ENCODE data around the gene DEAF1. TPM values are rescaled to one million over a fixed set of nuclear protein-coding genes. Genes with fewer than 3 reads are reported as not detected.
A peak's percentile ranks its signal among the peaks of the same experiment; 100 is the strongest.

Gene DEAF1
- total and polyA plus RNA-seq, 2 of the 13 experiments (the other 11 are each of a cell fraction or from before 2014, with no cell fraction given): 22.3 to 29.6 TPM

GRCh38 chr11:624705-625635, 70.1 kb downstream of the DEAF1 start, which contains the start of gene CDHR5 (continued):
- TF ChIP-seq POLR2G (IDR thresholded peaks at IDR 0.05; ENCODE audit: low read depth, low read length): peak; percentile 52
- TF ChIP-seq SRSF1 (optimal IDR thresholded peaks at IDR 0.05; ENCODE audit: low read depth, low read length): peak; percentile 27
- TF ChIP-seq DDIT3 (CRISPR knock-in tag; IDR thresholded peaks at IDR 0.05): no peak
- TF ChIP-seq AGO1 (IDR thresholded peaks at IDR 0.05; ENCODE audit: low read depth, low read length, poor library complexity, severe bottlenecking): peak; percentile 53
- 0 out of 2 replicates have a peak, but pooled peaks have one; percentile 43 for TF ChIP-seq ZNF547 (CRISPR knock-in tag; IDR thresholded peaks at IDR 0.05)
- 0 out of 2 replicates have a peak, but pooled peaks have one; percentile 36 for TF ChIP-seq RXRA (CRISPR knock-in tag; IDR thresholded peaks at IDR 0.05)
- peak; percentile 15; the same call in 1 of the 2 replicates for TF ChIP-seq ZFP91 (CRISPR knock-in tag; IDR thresholded peaks at IDR 0.05; ENCODE audit: borderline replicate concordance)
- TF ChIP-seq THAP11 (CRISPR knock-in tag; IDR thresholded peaks at IDR 0.05): no peak
- TF ChIP-seq POLR2A (IDR thresholded peaks at IDR 0.05; ENCODE audit: insufficient read depth in 1 of 2, low read depth in 2 of 2, low read length in 2 of 2): peak in 1 of 2 experiments; percentile 17; a peak in 1 of 4 replicates
- TF ChIP-seq PAXIP1 (CRISPR knock-in tag; conservative IDR thresholded peaks at IDR 0.05): peak; percentile 49; the same call in 1 of the 2 replicates
- peak; percentile 67 for TF ChIP-seq NR2C2 (CRISPR knock-in tag; IDR thresholded peaks at IDR 0.05; ENCODE audit: borderline replicate concordance)
- TF ChIP-seq HNF4A (CRISPR knock-in tag; IDR thresholded peaks at IDR 0.05): peak; percentile 65
- 0 out of 2 replicates have a peak, but pooled peaks have one; percentile 31 for TF ChIP-seq ZNF749 (CRISPR knock-in tag; IDR thresholded peaks at IDR 0.05; ENCODE audit: borderline replicate concordance)
- no peak for TF ChIP-seq ZNF619 (CRISPR knock-in tag; IDR thresholded peaks at IDR 0.05)
- no peak for TF ChIP-seq HNRNPUL1 (IDR thresholded peaks at IDR 0.05; ENCODE audit: low read depth, low read length)
- TF ChIP-seq NR2F6 (IDR thresholded peaks at IDR 0.05): peak; percentile 28; the same call in 1 of the 2 replicates
- peak; percentile 44; the same call in 1 of the 2 replicates for TF ChIP-seq NR2F6 (CRISPR knock-in tag; IDR thresholded peaks at IDR 0.05)
- no peak for TF ChIP-seq ZNF468 (CRISPR knock-in tag; IDR thresholded peaks at IDR 0.05)
- TF ChIP-seq CTCF (CRISPR knock-in tag; IDR thresholded peaks at IDR 0.05): peak; percentile 19; the same call in 1 of the 2 replicates
- no peak for TF ChIP-seq JDP2 (CRISPR knock-in tag; IDR thresholded peaks at IDR 0.05; ENCODE audit: borderline replicate concordance)
- peak; percentile 5 for TF ChIP-seq RBM22 (optimal IDR thresholded peaks at IDR 0.05; ENCODE audit: low read length)
- TF ChIP-seq ESRRA (CRISPR knock-in tag; IDR thresholded peaks at IDR 0.05; ENCODE audit: low read depth): peak; percentile 37; the same call in 1 of the 2 replicates
